Ascending aorta (tissue), 2 donors: ENCODE measurements around the gene FBXO3. TPM values are rescaled to one million over a fixed set of nuclear protein-coding genes. Genes with fewer than 3 reads are reported as not detected.
A peak's percentile ranks its signal among the peaks of the same experiment; 100 is the strongest.

ENCODE experiments used
- DNase-seq, 2 donors: peaks; one replicate each; pipeline ENCODE4 v3.0.0-alpha.2; 2019; ENCODE audit warnings: low spot score in 2 of 2
- H3K27ac ChIP-seq, 2 donors: fragments of 200-600 bp; sonication (generic); one replicate each; pipeline ENCODE4 v1.5.1; 2016 to 2017; ENCODE audit warnings: mild to moderate bottlenecking in 1 of 2
- H3K27me3 ChIP-seq: fragments of 200-600 bp; sonication (generic); one replicate; pipeline ENCODE4 v1.5.1; 2017
- H3K36me3 ChIP-seq, 2 donors: fragments of 200-600 bp; sonication (generic); one replicate each; pipeline ENCODE4 v1.5.1; 2016
- H3K4me1 ChIP-seq, 2 donors: fragments of 200-600 bp; sonication (generic); one replicate each; pipeline ENCODE4 v1.5.1; 2016 to 2017; ENCODE audit warnings: mild to moderate bottlenecking in 1 of 2
- H3K4me3 ChIP-seq, 2 donors: fragments of 200-600 bp; sonication (generic); one replicate each; pipeline ENCODE4 v1.5.1; 2016 to 2017; ENCODE audit warnings: mild to moderate bottlenecking in 1 of 2
- H3K9me3 ChIP-seq, 2 donors: fragments of 200-600 bp; sonication (generic); one replicate each; pipeline ENCODE4 v1.5.1; 2016
- CTCF ChIP-seq, 3 experiments: fragments of 200-600 bp in 2 of 3; fragments of 450-650 bp in 1 of 3; sonication (generic) in 2 of 3; IDR thresholded peaks; one replicate each; pipeline ENCODE4 v1.5.1; 2016 to 2019; ENCODE audit warnings: antibody characterized with exemption in 3 of 3, mild to moderate bottlenecking in 1 of 3, moderate library complexity in 1 of 3
- intact Hi-C: fragments of 100-400 bp; cut with DNase I; formaldehyde crosslinking; loops from one replicate; pipeline ENCODE4 v1.15.1; 2023
- total RNA-seq: library from RNA; depleted of rRNA; stranded (reverse); fragments of >200 nt; gene quantifications from one replicate; pipeline ENCODE4 v1.1.0, GENCODE V29; 2016

FBXO3 gene
- total RNA-seq, 1 donor from 2014 or later: 11.8 TPM

- Histone ChIP-seq H3K27ac (peak overlapping the region; percentile 6 to 84), H3K36me3 (peaks cover 10 to 19% of the 10 kb centered on the region in 2 donors), H3K4me1 (peaks cover 7 to 15% of the 10 kb centered on the region in 2 donors), H3K27me3 (no peaks in the 10 kb centered on the region), H3K4me3 (no peak overlapping the region), H3K9me3 (no peaks in the 10 kb centered on the region)
- no peak for TF ChIP-seq CTCF (IDR thresholded peaks at IDR 0.05)
- intact Hi-C loops: no loop called here
- no peak for DNase-seq
Observed at GRCh38 chr11:33725496-33725895, 48.8 kb downstream of the FBXO3 start.

- Histone ChIP-seq H3K4me3 (no peak overlapping the region), H3K27ac (peak overlapping the region; percentile 75 to 84), H3K36me3 (peaks cover 13 to 27% of the 10 kb centered on the region in 2 donors), H3K27me3 (no peaks in the 10 kb centered on the region), H3K4me1 (peaks cover 7 to 15% of the 10 kb centered on the region in 2 donors), H3K9me3 (no peaks in the 10 kb centered on the region)
- no peak for TF ChIP-seq CTCF (IDR thresholded peaks at IDR 0.05)
- no peak for DNase-seq
- intact Hi-C loops: no loop called here
Observed at GRCh38 chr11:33724644-33725035, 49.7 kb downstream of the FBXO3 start.

GRCh38 chr11:33723238-33723881, 51.0 kb downstream of the FBXO3 start:
- Histone ChIP-seq H3K27me3 (no peaks in the 10 kb centered on the region), H3K4me3 (no peak overlapping the region), H3K9me3 (no peaks in the 10 kb centered on the region), H3K27ac (peak overlapping the region; percentile 75 to 84), H3K36me3 (peaks cover 21 to 39% of the 10 kb centered on the region in 2 donors), H3K4me1 (peaks cover 7 to 15% of the 10 kb centered on the region in 2 donors)
- intact Hi-C loops: no loop called here
- TF ChIP-seq CTCF (IDR thresholded peaks at IDR 0.05): no peak
- no peak for DNase-seq

- TF ChIP-seq CTCF (IDR thresholded peaks at IDR 0.05): no peak
- peaks cover 21 to 46% of the 10 kb centered on the region in 2 donors for H3K36me3 ChIP-seq
- no peaks in the 10 kb centered on the region for H3K27me3 ChIP-seq
- H3K9me3 ChIP-seq: no peaks in the 10 kb centered on the region
- peaks cover 7 to 15% of the 10 kb centered on the region in 2 donors for H3K4me1 ChIP-seq
- no peak for DNase-seq
- no peak overlapping the region for H3K4me3 ChIP-seq
- H3K27ac ChIP-seq: peak overlapping the region; percentile 75 to 84
- intact Hi-C loops: no loop called here
Observed at GRCh38 chr11:33722590-33723234, 51.6 kb downstream of the FBXO3 start.

GRCh38 chr11:33721984-33722383, 52.3 kb downstream of the FBXO3 start:
- no peaks in the 10 kb centered on the region for H3K27me3 ChIP-seq
- peaks cover 7 to 15% of the 10 kb centered on the region in 2 donors for H3K4me1 ChIP-seq
- H3K4me3 ChIP-seq: no peak overlapping the region
- peaks cover 24 to 53% of the 10 kb centered on the region in 2 donors for H3K36me3 ChIP-seq
- H3K27ac ChIP-seq: peak overlapping the region; percentile 75 to 84
- DNase-seq: no peak
- intact Hi-C loops: no loop called here
- TF ChIP-seq CTCF (IDR thresholded peaks at IDR 0.05): no peak
- no peaks in the 10 kb centered on the region for H3K9me3 ChIP-seq
